ENCODE measurements around the gene FAM174B.

FAM174B gene

GRCh38 chr15:92655178-92655995, at the start of gene FAM174B:
TSS of gene FAM174B (minus strand) at chr15:92655775.
- peak; percentile 36 to 67 for DNase-seq

DNA sequence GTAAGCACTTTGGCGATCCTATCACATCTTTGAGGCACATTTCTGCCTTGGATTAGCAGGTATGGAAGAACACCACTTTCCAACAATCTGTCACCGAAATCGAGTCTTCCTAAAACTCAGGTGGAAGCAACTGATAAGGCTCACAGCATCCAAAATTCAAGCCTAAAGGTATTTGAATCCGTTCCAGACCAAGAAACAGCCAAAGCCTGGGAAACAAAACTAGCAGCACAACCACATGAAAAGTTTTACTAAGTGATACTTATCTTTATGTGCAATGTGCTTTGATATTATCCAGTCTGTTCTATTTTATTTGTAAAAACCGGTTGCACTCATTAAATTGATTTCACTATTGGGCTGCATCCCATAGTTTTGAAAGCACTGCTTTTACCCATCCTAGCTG, 40.5 kb upstream of the FAM174B start:
- no peak for DNase-seq

DNA sequence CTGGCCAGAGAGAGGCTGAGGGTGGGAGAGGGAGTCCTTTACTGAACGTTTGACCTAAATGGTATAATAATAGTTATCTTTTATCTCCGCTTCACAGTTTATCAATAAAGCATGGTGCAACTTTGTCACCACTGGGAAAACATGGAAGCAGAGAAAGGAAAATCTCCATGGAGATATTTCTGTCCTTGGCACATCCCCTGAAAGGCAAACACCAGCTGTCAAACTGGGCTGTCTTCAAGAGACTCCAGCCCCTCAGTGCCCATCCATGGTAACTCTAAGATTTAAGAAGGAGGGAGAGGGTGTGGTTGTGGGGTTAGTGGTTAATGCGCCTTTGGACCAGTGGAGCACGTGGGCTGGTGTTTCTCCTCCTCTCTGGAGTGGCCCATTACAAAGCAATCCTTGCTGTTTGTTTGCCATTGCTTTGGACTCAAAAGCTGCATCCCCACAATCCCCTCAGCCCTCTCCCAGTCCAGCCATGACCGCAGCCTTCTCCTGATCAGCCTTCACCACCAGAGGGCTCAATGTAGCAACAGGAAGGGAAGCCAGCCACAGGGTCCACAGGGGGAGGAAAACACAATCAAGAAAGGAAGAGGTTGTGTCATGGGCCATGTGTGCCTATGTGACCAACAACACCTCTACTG, 38.2 kb upstream of the FAM174B start:
- peak; percentile 30 to 58 for DNase-seq

DNA sequence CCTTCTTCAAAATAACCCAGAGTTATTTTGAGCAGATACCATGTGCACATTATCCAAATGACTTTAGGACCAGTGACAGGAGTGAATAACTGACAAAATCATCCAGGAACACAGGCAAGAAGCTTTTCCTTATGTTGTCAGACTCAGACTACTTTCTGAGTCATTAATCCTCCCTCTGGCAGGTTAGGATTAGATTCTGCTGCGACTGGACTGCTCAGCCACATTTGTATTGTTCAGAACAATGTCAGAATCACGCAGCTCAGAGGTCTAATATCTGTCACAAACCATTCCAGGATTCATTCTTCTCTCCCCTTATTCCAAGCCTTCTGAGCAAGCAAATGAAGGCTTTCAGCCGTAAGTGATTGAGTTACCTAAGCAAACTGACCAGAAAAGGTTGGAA, 34.8 kb upstream of the FAM174B start:
- no peak for DNase-seq

DNA sequence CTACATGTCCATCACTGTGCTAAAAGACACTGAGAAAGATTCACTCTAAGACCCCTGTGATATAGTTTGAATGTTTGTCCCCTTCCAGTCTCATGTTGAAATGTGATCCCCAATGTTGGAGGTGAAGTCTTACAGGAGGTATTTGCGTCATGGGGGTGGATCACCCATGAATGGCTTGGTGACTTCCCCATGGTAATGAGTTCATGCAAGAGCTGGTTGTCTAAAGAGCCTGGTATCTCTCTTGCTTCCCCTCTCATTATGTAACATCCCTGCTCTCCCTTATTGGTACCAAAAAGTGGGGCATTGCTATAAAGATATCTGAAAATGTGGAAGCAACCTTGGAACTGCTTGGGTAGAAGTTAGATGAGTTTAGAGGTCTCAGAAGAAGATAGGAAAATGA, 32.2 kb upstream of the FAM174B start:
- no peak for DNase-seq

DNA sequence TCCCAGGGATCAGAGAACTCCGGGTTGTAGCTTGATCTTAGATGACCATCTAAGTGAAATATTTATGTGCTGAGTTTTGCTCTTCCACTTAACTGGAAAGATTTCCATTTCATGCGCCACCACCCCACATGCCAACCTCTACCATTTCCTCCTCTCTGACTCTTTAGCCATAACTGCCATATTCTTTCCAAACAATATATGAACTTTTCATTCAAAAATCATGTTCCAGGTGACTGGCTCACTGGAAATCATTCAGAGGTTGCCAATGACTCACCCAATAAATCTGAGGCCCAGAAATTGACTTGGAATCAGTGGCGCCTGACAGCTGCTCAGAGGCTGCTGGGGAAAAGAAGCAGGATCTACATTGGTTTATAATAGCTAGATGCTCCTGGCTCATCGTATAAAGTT, 31.6 kb upstream of the FAM174B start:
- DNase-seq = no peak

DNA sequence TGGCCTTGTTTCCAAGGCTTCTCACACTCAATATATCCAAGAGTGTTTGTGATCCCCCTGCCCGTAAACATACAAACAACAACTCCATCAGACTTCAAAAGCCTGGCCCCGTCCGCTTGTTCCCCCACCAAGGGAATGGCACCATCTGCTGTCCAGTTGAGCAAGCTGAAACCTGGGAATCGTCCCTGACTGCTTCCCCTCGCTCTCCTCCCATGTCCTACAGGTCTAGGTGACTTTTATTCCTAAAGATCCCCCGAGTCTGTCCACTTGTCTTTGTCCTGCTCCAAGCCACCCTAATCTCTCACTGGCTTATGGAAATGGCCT, 27.9 kb upstream of the FAM174B start:
- DNase-seq = peak; percentile 63 to 66

GRCh38 chr15:92682741-92683510, 27.4 kb upstream of the FAM174B start:
- no peak for DNase-seq

DNA sequence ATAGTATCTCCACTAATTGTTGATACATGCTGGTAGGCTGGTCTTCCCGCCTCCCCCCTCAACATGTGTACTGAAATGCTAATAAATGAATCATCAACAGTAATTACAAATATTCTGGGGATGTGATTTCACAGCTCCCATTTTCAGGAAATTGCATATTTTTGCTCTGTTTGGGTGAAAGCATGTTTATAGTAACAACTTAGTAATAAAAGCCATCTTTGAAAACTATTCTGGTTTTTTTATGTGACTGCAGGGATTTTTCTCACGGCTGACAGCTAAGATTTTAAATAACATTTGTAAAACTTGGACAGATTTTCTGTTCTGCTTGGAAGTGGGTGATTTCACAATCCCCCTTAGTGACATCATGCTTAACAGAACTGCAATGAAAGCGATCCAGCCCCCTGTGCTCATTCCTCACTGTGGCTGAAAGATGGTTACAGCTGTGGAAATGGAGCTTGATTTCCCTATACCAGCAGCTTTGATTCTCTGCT, 25.6 kb upstream of the FAM174B start:
- DNase-seq = peak in 1 of 2 experiments; percentile 2

DNA sequence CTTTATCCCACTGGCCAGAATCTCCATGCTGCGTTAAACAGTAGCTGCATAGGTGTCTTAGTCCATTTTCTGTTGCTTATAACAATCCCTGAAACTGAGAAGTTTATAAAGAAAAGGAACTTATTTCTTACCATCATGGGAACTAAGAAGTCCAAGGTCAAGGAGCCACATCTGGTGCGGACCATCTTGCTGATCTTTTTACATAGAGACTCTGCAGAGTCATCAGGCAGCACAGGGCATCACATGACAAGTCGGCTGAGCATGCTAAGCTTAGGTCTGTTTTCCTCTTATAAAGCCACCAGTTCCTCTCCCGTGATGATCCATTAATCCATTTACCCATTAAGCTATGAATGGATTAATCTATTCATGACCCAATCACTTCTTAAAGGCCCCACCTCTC, 22.4 kb upstream of the FAM174B start:
- no peak for DNase-seq

DNA sequence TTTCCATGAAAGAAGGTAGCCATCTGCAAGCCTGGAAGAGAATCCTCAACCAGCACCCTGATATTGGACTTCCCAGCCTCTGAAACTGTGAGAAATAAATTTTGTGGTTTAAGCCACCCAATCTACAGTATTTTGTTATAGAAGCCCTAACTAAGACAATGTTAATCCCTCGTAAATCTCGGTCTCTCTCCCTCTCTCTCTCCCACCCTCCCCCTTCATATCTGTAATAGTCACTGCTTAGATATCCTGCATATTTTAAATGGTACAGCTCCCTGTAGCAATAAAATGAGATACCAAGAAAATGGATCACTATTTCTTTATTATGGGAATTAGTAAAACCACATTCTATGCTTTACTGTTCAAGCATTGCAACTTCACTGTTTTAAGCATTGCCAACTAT, 21.0 kb upstream of the FAM174B start:
- no peak for DNase-seq

DNA sequence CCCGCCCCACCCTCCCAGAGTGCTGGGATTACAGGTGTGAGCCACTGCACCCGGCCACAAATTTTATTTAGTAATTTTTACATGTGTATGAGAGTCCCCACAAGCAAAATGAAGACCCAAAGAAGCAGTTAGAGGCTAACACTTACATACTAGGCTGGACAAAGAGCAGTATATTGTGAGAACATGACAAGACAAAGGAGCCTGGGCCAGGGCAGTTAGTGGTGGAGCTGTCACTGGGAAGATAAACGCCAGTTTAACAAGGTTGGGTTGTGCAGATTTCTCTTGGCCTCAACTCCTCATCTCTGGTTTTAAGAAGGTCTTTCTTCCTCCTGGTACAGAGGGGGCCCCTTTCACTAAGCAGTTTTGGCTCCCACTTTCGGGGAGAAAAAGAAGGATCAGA, 19.9 kb upstream of the FAM174B start:
- DNase-seq = no peak

GRCh38 chr15:92674347-92674746, 18.8 kb upstream of the FAM174B start:
- DNase-seq = no peak

DNA sequence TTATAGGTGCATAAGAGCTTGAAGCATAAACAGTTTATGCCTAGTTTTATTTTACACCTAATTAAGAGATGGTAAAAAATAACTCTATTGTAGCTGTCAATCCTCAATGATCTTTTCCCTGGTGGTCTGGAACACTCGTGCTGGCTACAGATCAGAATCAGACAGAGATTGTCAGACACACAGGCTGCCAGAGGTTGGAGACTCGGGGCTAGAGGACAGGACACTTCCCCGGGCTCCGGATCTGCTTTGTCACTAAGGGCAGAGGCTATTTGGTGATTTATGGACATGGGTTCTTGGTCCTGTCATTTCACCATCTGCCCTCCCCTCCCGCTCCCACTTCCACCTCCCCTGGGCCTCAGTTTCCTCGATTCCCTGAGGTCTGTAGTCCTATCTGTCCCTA, 16.5 kb upstream of the FAM174B start:
- DNase-seq = peak in 1 of 2 experiments; percentile 34

DNA sequence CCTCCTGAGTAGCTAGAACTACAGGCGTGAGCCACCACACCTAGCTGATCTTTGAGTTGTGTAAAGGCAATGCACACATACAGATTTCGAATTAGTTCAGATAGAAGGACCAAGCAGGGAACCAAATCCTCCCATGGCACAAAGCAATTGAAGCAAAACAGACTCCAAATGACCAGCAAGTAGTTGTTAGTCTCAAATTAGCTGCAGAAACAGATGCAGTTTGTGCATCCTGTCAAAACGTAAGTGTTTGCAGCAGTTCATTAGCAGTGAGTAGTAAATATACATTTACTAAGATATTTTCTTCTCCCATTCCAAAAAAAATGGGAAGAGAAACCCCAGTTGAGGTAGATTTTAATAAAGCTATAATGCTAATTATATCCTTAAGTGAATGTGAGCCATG, 15.8 kb upstream of the FAM174B start:
- no peak for DNase-seq

GRCh38 chr15:92670621-92671020, 15.0 kb upstream of the FAM174B start:
- DNase-seq = no peak

GRCh38 chr15:92669432-92669831, 13.9 kb upstream of the FAM174B start:
- DNase-seq = no peak

GRCh38 chr15:92668620-92669019, 13.0 kb upstream of the FAM174B start:
- no peak for DNase-seq

- no peak for DNase-seq
Observed at GRCh38 chr15:92667970-92668485, 12.5 kb upstream of the FAM174B start.

DNA sequence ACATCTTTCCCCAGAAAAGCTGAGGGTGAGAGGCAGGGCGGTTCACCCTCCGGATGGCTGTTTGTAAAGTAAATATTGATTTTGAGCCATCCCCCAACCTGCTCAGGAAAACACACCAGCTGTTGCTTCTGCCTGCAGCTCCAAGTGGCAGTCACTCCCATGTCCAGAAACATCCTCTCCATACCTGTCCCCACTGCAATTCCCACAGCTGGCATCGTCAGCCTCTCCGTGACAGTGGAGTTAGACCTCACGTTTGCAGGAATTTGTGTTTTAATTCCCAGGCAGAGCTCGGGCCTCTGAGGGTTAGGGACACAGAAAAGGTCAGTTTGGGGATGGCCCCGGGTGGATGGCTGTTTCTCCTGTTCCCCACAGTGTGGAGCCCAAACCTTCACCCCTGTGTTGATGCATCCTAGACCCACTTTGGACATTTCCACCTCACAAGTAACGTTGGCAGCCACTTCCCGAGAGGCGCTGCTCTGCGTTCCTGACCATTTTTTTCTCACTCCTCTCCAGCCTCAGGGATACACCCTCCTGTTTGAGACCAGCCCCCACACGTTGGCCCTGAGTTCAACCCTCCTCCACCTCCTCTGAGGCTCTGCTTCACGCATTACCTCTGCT, 11.8 kb upstream of the FAM174B start:
- DNase-seq = peak; percentile 88 to 91

DNA sequence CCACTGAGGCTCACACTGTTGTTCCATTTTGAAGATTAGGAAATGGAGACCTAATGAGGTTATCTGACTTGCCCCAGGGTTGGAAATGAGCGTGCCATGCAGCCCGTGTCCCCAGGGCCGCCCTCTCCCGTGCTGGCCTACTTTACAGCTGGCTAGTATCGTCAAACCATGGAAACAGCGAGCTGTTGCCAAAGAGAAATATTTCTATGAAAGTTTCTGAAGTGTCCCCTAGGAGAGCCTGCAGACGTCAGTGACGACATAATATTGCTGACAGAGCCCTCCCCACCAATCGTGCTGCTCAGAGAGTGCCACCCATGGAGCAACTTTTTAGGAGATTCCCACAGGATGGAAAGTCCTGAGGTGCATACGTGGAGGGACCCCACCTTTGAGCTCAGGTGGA, 11.2 kb upstream of the FAM174B start:
- peak; percentile 73 for DNase-seq

DNA sequence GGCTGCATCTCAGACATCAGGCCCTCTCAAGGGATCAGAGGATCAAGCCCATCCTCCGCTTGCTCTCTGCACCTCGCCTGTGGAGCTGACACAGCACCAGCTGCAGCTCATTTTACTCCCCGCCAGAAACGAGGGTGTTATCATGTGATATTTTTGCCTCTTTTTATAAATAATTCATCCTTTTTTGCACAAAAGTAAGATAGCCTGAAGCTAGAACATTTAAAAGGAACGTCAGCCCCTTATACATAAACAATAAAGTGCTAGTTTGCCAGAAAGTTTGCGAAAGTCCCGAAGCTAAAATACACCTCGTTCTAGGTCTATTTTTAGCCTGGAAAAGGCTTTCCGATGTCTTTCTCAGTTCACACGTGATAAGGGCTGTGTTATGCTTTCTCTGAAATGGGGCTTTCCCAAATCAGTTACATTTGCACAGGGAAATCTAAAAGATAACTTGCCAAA, 9.6 kb upstream of the FAM174B start:
- peak; percentile 37 to 45 for DNase-seq

All from SHP77 (cell line).